Panc1 (cell line): ENCODE data around the gene ELOVL1. TPM values are rescaled to one million over a fixed set of nuclear protein-coding genes. Genes with fewer than 3 reads are reported as not detected.

Experiments
- ATAC-seq: fragments of 200-7000 bp; cut with Tn5 transposase; 2 replicates; pipeline ENCODE4 v1.9.1; 2020; ENCODE audit warnings: mild to moderate bottlenecking, moderate library complexity
- BruUV-seq: library from RNA; stranded (reverse); fragments of 400-500 nt; replicated peaks from 2 replicates; lab custom pipeline; 2021; lab: Mats Ljungman, UMichigan
- CTCF ChIA-PET: fragments of 300-600 bp; sonication (Branson Sonifier 250); formaldehyde crosslinking; loops from one replicate; lab custom pipeline; 2022; ENCODE audit warnings: antibody characterized with exemption; lab: Charles Lee
- POLR2A ChIA-PET: fragments of 300-600 bp; sonication (Branson Sonifier 250); formaldehyde crosslinking; loops from one replicate; lab custom pipeline; 2022; ENCODE audit warnings: antibody characterized with exemption; lab: Charles Lee
- DNase-seq: peaks from one replicate; pipeline ENCODE4 v3.0.0-alpha.2; 2010; ENCODE audit warnings: low read depth, low spot score
- H3K27ac ChIP-seq: 2 replicates; pipeline ENCODE4 v1.5.1; 2011; ENCODE audit warnings: mild to moderate bottlenecking, low read length, inconsistent platforms
- H3K27me3 ChIP-seq: fragments of 200-500 bp; sonication (Bioruptor generic); 2 replicates; pipeline ENCODE4 v1.6.0; 2014; ENCODE audit warnings: low read length, inconsistent platforms; ENCODE audit not compliant: control insufficient read depth, insufficient read depth
- H3K36me3 ChIP-seq: fragments of 200-500 bp; sonication (Bioruptor generic); 2 replicates; pipeline ENCODE4 v1.5.1; 2014; ENCODE audit warnings: inconsistent platforms, mild to moderate bottlenecking, low read length, moderate library complexity; ENCODE audit not compliant: control insufficient read depth, insufficient read depth
- H3K4me1 ChIP-seq: 2 replicates; pipeline ENCODE4 v1.5.1; 2011; ENCODE audit warnings: inconsistent platforms, mild to moderate bottlenecking, low read length, moderate library complexity; ENCODE audit not compliant: control insufficient read depth, insufficient read depth
- H3K4me3 ChIP-seq, 2 experiments: 2 replicates each; pipeline ENCODE4 v1.5.1; 2011 to 2012; ENCODE audit warnings: low read depth in 2 of 2, low read length in 2 of 2, mild to moderate bottlenecking in 2 of 2, inconsistent platforms in 1 of 2, moderate library complexity in 1 of 2
- H3K9me3 ChIP-seq: fragments of 200-500 bp; sonication (Bioruptor generic); 2 replicates; pipeline ENCODE4 v1.5.1; 2014; ENCODE audit warnings: low read depth, mild to moderate bottlenecking, inconsistent platforms, low read length, moderate library complexity; ENCODE audit not compliant: control insufficient read depth, insufficient read depth
- CTCF ChIP-seq: fragments of 450-650 bp; IDR thresholded peaks from 2 replicates; pipeline ENCODE4 v1.5.1; 2017; ENCODE audit warnings: mild to moderate bottlenecking
- POLR2AphosphoS5 ChIP-seq: IDR thresholded peaks from 2 replicates; pipeline ENCODE4 v1.6.1; 2012; ENCODE audit warnings: mild to moderate bottlenecking, low read depth, low read length, moderate library complexity
- REST ChIP-seq, 2 experiments: IDR thresholded peaks; 2 replicates each; pipeline ENCODE4 v1.6.1; 2011 to 2012; ENCODE audit warnings: low read depth in 2 of 2, control low read depth in 1 of 2, low read length in 1 of 2, mild to moderate bottlenecking in 1 of 2, moderate library complexity in 1 of 2; ENCODE audit not compliant: insufficient read depth in 1 of 2
- SIN3A ChIP-seq: IDR thresholded peaks from 2 replicates; pipeline ENCODE4 v1.6.1; 2012; ENCODE audit warnings: low read depth, mild to moderate bottlenecking, low read length, moderate library complexity, borderline replicate concordance; ENCODE audit not compliant: insufficient read depth
- TCF7L2 ChIP-seq: IDR thresholded peaks from 2 replicates; pipeline ENCODE4 v1.6.1; 2011; ENCODE audit warnings: mild to moderate bottlenecking, low read depth, low read length, inconsistent platforms
- in situ Hi-C: cut with HindIII; loops from 2 replicates; pipeline ENCODE4 v1.10.0; 2016; ENCODE audit warnings: low sequenced_read_pairs, low pct_unique_long_range_greater_than_20kb
- intact Hi-C: fragments of 100-400 bp; cut with micrococcal nuclease; formaldehyde crosslinking; loops from one replicate; pipeline ENCODE4 v1.10.0; 2022; ENCODE audit not compliant: unreplicated experiment
- total RNA-seq: library from RNA; stranded (reverse); gene quantifications from one replicate; pipeline ENCODE4 v1.2.1, GENCODE V29; 2021; ENCODE audit not compliant: unreplicated experiment

Gene ELOVL1
- total RNA-seq, 1 experiment from 2014 or later, result 105 TPM

GRCh38 chr1:43339584-43340232, 28.1 kb downstream of the ELOVL1 start:
- TF ChIP-seq POLR2AphosphoS5 (no peak), SIN3A (no peak), REST (IDR thresholded peaks at IDR 0.05; ENCODE audit: insufficient read depth in 1 of 2, low read depth in 2 of 2, low read length in 1 of 2) (no peak), TCF7L2 (no peak), CTCF (no peak)
- BruUV-seq, result no TSS peak
- in situ Hi-C loops, result no loop called here
- DNase-seq, result no peak
- no peak for ATAC-seq
- no peaks in the 10 kb centered on the region for H3K4me1 ChIP-seq
- no peak overlapping the region for H3K27ac ChIP-seq
- H3K27me3 ChIP-seq, result no peaks in the 10 kb centered on the region
- ChIA-PET CTCF (no interaction called here), POLR2A (interaction anchor here (1.1 kb wide), 1 partner anchor 10 kb away, joined by 3 read pairs; no protein-coding TSS in a partner anchor)
- intact Hi-C loops, result no loop called here
- no peaks in the 10 kb centered on the region for H3K36me3 ChIP-seq
- no peak overlapping the region for H3K4me3 ChIP-seq
- no peaks in the 10 kb centered on the region for H3K9me3 ChIP-seq

GRCh38 chr1:43338001-43338400, 29.8 kb downstream of the ELOVL1 start:
- BruUV-seq, result no TSS peak
- Histone ChIP-seq H3K36me3 (no peaks in the 10 kb centered on the region), H3K4me3 (no peak overlapping the region), H3K27me3 (no peaks in the 10 kb centered on the region), H3K4me1 (no peaks in the 10 kb centered on the region), H3K27ac (no peak overlapping the region), H3K9me3 (no peaks in the 10 kb centered on the region)
- in situ Hi-C loops (no loop called here), intact Hi-C loops (no loop called here)
- no peak for DNase-seq
- ChIA-PET POLR2A (no interaction called here), CTCF (no interaction called here)
- TF ChIP-seq POLR2AphosphoS5 (no peak), SIN3A (no peak), REST (IDR thresholded peaks at IDR 0.05; ENCODE audit: insufficient read depth in 1 of 2, low read depth in 2 of 2, low read length in 1 of 2) (no peak), TCF7L2 (no peak), CTCF (no peak)
- no peak for ATAC-seq
